DND-41 (cell line): ENCODE measurements around the gene FAM193A.

Source experiments
- ATAC-seq: fragments of 200-7000 bp; cut with Tn5 transposase; 3 replicates; pipeline ENCODE4 v1.9.1; 2021; ENCODE audit warnings: low read depth; ENCODE audit not compliant: insufficient read depth
- DNase-seq: peaks from one replicate; pipeline ENCODE4 v3.0.0-alpha.2; 2020
- H2AFZ ChIP-seq: 2 replicates; pipeline ENCODE4 v1.6.0; 2012; ENCODE audit warnings: low read depth, low read length
- H3K27ac ChIP-seq: 2 replicates; pipeline ENCODE4 v1.5.1; 2012; ENCODE audit warnings: low read length, inconsistent platforms
- H3K27me3 ChIP-seq: fragments of 200-600 bp; sonication (generic); 2 replicates; pipeline ENCODE4 v1.6.0; 2012; ENCODE audit warnings: low read length, mild to moderate bottlenecking, inconsistent platforms; ENCODE audit not compliant: insufficient read depth, poor library complexity
- H3K36me3 ChIP-seq: 2 replicates; pipeline ENCODE4 v1.5.1; 2012; ENCODE audit warnings: low read length, inconsistent platforms; ENCODE audit not compliant: insufficient read depth
- H3K4me1 ChIP-seq: 2 replicates; pipeline ENCODE4 v1.5.1; 2012; ENCODE audit warnings: mild to moderate bottlenecking, low read length; ENCODE audit not compliant: insufficient read depth
- H3K4me2 ChIP-seq: 2 replicates; pipeline ENCODE4 v1.6.0; 2012; ENCODE audit warnings: mild to moderate bottlenecking, moderate library complexity, low read length, inconsistent platforms; ENCODE audit not compliant: insufficient read depth
- H3K4me3 ChIP-seq, 2 experiments: fragments of 200-600 bp in 1 of 2; shearing (Covaris generic) in 1 of 2; 2 replicates each; pipeline ENCODE4 v1.5.1; 2012 to 2016; ENCODE audit warnings: inconsistent platforms in 2 of 2, low read length in 2 of 2, mild to moderate bottlenecking in 2 of 2, low read depth in 1 of 2, moderate library complexity in 1 of 2
- H3K79me2 ChIP-seq: 2 replicates; pipeline ENCODE4 v1.6.0; 2012; ENCODE audit warnings: low read length, inconsistent platforms; ENCODE audit not compliant: insufficient read depth
- H3K9ac ChIP-seq: 2 replicates; pipeline ENCODE4 v1.6.0; 2012; ENCODE audit warnings: low read depth, mild to moderate bottlenecking, inconsistent platforms, low read length, moderate library complexity
- H3K9me3 ChIP-seq: 2 replicates; pipeline ENCODE4 v1.5.1; 2012; ENCODE audit warnings: low read length, moderate library complexity, mild to moderate bottlenecking, inconsistent platforms; ENCODE audit not compliant: insufficient read depth, severe bottlenecking
- H4K20me1 ChIP-seq: 2 replicates; pipeline ENCODE4 v1.6.0; 2012; ENCODE audit warnings: low read length; ENCODE audit not compliant: insufficient read depth
- CTCF ChIP-seq: IDR thresholded peaks from 2 replicates; pipeline ENCODE4 v1.5.1; 2012; ENCODE audit warnings: borderline replicate concordance, low read length, moderate library complexity, mild to moderate bottlenecking; ENCODE audit not compliant: poor library complexity, severe bottlenecking; ENCODE audit errors: extremely low read depth
- EZH2 ChIP-seq: IDR thresholded peaks from 3 replicates; pipeline ENCODE4 v1.6.1; 2012; ENCODE audit warnings: borderline replicate concordance, low read depth, mild to moderate bottlenecking, moderate library complexity, low read length, inconsistent platforms; ENCODE audit not compliant: severe bottlenecking

Gene FAM193A

GRCh38 chr4:2599304-2599654 lies 62.8 kb downstream of the FAM193A start:
- H3K9ac ChIP-seq = no peak overlapping the region
- no peak for TF ChIP-seq CTCF
- no peak for TF ChIP-seq EZH2
- no peak overlapping the region for H3K4me3 ChIP-seq
- H3K27ac ChIP-seq = no peak overlapping the region
- peaks cover 59% of the 10 kb centered on the region for H4K20me1 ChIP-seq
- H3K4me2 ChIP-seq = no peak overlapping the region
- H3K9me3 ChIP-seq = no peaks in the 10 kb centered on the region
- peaks cover 1% of the 10 kb centered on the region; the same call in 1 of the 2 replicates for H3K4me1 ChIP-seq
- H3K79me2 ChIP-seq = peaks cover 94% of the 10 kb centered on the region
- no peak for DNase-seq
- peaks cover 55% of the 10 kb centered on the region for H3K36me3 ChIP-seq
- ATAC-seq = no peak
- H2AFZ ChIP-seq = no peak overlapping the region
- H3K27me3 ChIP-seq = no peaks in the 10 kb centered on the region

DNA sequence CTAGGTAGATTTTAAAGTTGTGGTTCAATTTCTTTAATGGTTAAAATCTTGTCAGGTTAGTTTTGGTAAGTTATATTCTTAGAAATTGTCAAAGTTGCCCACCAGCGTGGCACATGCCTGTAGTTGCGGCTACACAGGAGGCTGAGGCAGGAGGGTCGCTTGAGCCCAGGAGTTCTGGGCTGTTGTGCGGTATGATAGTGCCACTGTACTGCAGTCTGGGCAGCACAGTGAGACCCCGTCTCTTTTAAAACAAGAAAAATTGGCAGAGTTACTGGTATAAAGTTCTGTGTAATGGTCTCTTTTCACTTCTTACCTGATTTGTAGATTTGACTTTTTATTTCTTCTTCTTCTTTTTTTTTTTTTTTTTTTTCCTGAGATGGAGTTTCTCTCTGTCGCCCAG lies 64.4 kb downstream of the FAM193A start:
- H3K4me2 ChIP-seq = no peak overlapping the region
- H3K79me2 ChIP-seq = peaks cover 94% of the 10 kb centered on the region
- peaks cover 3% of the 10 kb centered on the region; the same call in 1 of the 2 replicates for H3K4me1 ChIP-seq

DNA sequence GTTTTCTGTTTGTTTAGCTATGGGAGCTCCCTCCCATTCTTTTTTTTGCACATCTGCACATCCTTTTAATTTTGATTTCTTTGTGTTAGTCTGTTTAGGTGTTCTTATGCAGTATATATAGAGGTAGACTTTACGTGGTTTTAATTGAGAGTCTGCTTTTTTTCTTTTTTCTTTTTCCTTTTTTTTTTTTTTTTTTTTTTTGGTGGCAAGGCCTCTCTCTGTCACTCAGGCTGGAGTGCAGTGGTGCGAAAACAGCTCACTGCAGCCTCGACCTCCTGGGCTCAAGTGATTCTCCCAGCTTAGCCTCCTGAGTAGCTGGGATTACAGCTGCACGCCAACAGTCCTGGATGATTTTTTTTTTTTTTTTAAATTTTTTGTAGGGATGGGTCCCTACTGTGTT lies 68.2 kb downstream of the FAM193A start:
- Histone ChIP-seq H3K4me2 (no peak overlapping the region), H3K27me3 (no peaks in the 10 kb centered on the region), H3K27ac (no peak overlapping the region), H3K36me3 (peaks cover 31% of the 10 kb centered on the region), H3K4me1 (peaks cover 3% of the 10 kb centered on the region; the same call in 1 of the 2 replicates), H3K9ac (no peak overlapping the region), H3K9me3 (no peaks in the 10 kb centered on the region), H3K79me2 (peaks cover 95% of the 10 kb centered on the region), H2AFZ (no peak overlapping the region), H4K20me1 (peaks cover 52% of the 10 kb centered on the region), H3K4me3 (no peak overlapping the region)
- ATAC-seq (no peak), DNase-seq (no peak)
- TF ChIP-seq EZH2 = no peak
- no peak for TF ChIP-seq CTCF

More for the DNA sequence above, 64.4 kb downstream of the FAM193A start:
- H3K4me3 ChIP-seq = no peak overlapping the region
- H3K36me3 ChIP-seq = peaks cover 56% of the 10 kb centered on the region
- ATAC-seq (no peak), DNase-seq (no peak)
- H3K9me3 ChIP-seq = no peaks in the 10 kb centered on the region
- no peak overlapping the region for H3K27ac ChIP-seq
- H2AFZ ChIP-seq = no peak overlapping the region
- H3K9ac ChIP-seq = no peak overlapping the region
- TF ChIP-seq CTCF (no peak), EZH2 (no peak)
- peaks cover 58% of the 10 kb centered on the region for H4K20me1 ChIP-seq
- H3K27me3 ChIP-seq = no peaks in the 10 kb centered on the region
